ENCODE results near the gene PARD3.
A peak's percentile ranks its signal among the peaks of the same experiment; 100 is the strongest.

Gene PARD3

DNA sequence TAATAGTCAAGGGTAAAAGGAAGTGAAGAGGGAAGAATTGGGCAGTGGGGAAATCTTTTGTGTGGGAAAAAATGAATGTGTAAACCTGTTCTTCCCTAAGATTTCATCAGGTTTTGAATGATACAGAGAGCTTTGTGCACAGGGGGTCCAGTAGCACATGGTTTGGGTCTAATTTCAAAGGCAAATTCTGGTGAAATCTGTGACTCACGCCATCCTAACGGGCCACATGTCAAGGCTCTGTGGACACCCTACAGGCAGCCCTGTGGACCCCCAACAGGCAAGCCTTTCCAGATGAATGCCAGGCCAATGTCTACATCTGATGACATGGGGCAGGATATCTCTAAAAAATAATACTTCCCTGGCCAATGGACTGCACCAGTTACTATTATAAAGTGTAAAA is 309.8 kb downstream of the PARD3 start:
- H3K27me3 ChIP-seq (ENCODE audit: insufficient read depth, low read length) = no peaks in the 10 kb centered on the region
- no peak overlapping the region for H2BK120ac ChIP-seq (ENCODE audit: insufficient read depth, low read length, poor library complexity)
- no peak overlapping the region for H2BK12ac ChIP-seq (ENCODE audit: low read length)
- no CpG with 5 or more reads among the region's 2 CpGs for WGBS (ENCODE audit: extremely low coverage, insufficient coverage, insufficient read length)
- no peak overlapping the region for H3K4me2 ChIP-seq (ENCODE audit: low read length)
- H2AK5ac ChIP-seq (ENCODE audit: low read length) = no peak overlapping the region
- DNase-seq = no peak
- H3K4me1 ChIP-seq (ENCODE audit: control insufficient read depth in 1 of 2, insufficient read depth in 2 of 2, low read length in 2 of 2) = no peaks in the 10 kb centered on the region
- H3K27ac ChIP-seq (ENCODE audit: low read depth, low read length) = no peak overlapping the region
- no peak overlapping the region for H2BK5ac ChIP-seq (ENCODE audit: low read depth, low read length, poor library complexity)
- H3K9ac ChIP-seq (ENCODE audit: low read length) = no peak overlapping the region
- no peaks in the 10 kb centered on the region for H3K79me2 ChIP-seq (ENCODE audit: control insufficient read depth, insufficient read depth, low read length, poor library complexity)
- H3K79me1 ChIP-seq (ENCODE audit: low read length) = peaks cover 2% of the 10 kb centered on the region
- no peak overlapping the region for H2AFZ ChIP-seq (ENCODE audit: insufficient read depth, low read length, poor library complexity)
- no peak overlapping the region for H3K4ac ChIP-seq (ENCODE audit: low read depth, low read length)
- H3K23ac ChIP-seq (ENCODE audit: low read length) = no peak overlapping the region
- no peak overlapping the region for H4K12ac ChIP-seq (ENCODE audit: low read depth, low read length)
- no peak overlapping the region for H3K4me3 ChIP-seq (ENCODE audit: low read depth, low read length)
- no peak overlapping the region for H4K91ac ChIP-seq (ENCODE audit: low read depth, low read length)
- no peak overlapping the region for H3K18ac ChIP-seq (ENCODE audit: low read length)
- no peak overlapping the region for H3K14ac ChIP-seq (ENCODE audit: low read length)
- H3K36me3 ChIP-seq (ENCODE audit: control insufficient read depth in 1 of 2, insufficient read depth in 2 of 2, low read length in 2 of 2) = peaks cover 0 to 2% of the 10 kb centered on the region in 2 experiments
- H3K9me3 ChIP-seq (ENCODE audit: insufficient read depth, low read depth, low read length) = no peaks in the 10 kb centered on the region
- H4K8ac ChIP-seq (ENCODE audit: low read depth, low read length) = no peak overlapping the region

DNA sequence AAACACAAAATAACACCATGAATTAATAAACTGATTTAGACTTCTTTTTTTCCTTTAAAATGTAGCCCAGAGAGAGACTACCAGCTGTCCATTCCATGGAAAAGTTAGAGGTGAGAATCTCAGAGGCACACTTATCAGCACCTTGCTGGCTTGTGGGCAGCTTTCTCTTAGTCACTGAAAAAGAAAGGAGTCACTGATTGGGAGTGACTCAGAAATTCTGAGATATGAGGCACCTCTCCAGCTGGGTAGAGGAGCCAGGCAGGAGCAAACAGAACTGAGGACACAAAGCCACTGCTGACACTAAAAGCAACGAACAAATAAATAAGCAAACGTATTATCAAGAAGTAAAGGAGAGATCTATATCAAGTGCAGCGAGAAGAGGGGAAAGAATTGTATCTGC is 310.6 kb downstream of the PARD3 start:
- no peak overlapping the region for H3K14ac ChIP-seq (ENCODE audit: low read length)
- no peak overlapping the region for H3K18ac ChIP-seq (ENCODE audit: low read length)
- DNase-seq = peak; percentile 25 to 44
- H3K4me1 ChIP-seq (ENCODE audit: control insufficient read depth in 1 of 2, insufficient read depth in 2 of 2, low read length in 2 of 2) = no peaks in the 10 kb centered on the region
- H3K27me3 ChIP-seq (ENCODE audit: insufficient read depth, low read length) = no peaks in the 10 kb centered on the region
- H3K27ac ChIP-seq (ENCODE audit: low read depth, low read length) = no peak overlapping the region
- H3K79me2 ChIP-seq (ENCODE audit: control insufficient read depth, insufficient read depth, low read length, poor library complexity) = no peaks in the 10 kb centered on the region
- H4K91ac ChIP-seq (ENCODE audit: low read depth, low read length) = no peak overlapping the region
- no peak overlapping the region for H3K9ac ChIP-seq (ENCODE audit: low read length)
- no peak overlapping the region for H2AFZ ChIP-seq (ENCODE audit: insufficient read depth, low read length, poor library complexity)
- peaks cover 0 to 2% of the 10 kb centered on the region in 2 experiments for H3K36me3 ChIP-seq (ENCODE audit: control insufficient read depth in 1 of 2, insufficient read depth in 2 of 2, low read length in 2 of 2)
- peaks cover 2% of the 10 kb centered on the region for H3K79me1 ChIP-seq (ENCODE audit: low read length)
- H2BK120ac ChIP-seq (ENCODE audit: insufficient read depth, low read length, poor library complexity) = no peak overlapping the region
- no peak overlapping the region for H3K4ac ChIP-seq (ENCODE audit: low read depth, low read length)
- no peak overlapping the region for H3K23ac ChIP-seq (ENCODE audit: low read length)
- H4K12ac ChIP-seq (ENCODE audit: low read depth, low read length) = no peak overlapping the region
- H3K4me2 ChIP-seq (ENCODE audit: low read length) = no peak overlapping the region
- no CpG with 5 or more reads among the region's 3 CpGs for WGBS (ENCODE audit: extremely low coverage, insufficient coverage, insufficient read length)
- H2AK5ac ChIP-seq (ENCODE audit: low read length) = no peak overlapping the region
- no peaks in the 10 kb centered on the region for H3K9me3 ChIP-seq (ENCODE audit: insufficient read depth, low read depth, low read length)
- no peak overlapping the region for H2BK12ac ChIP-seq (ENCODE audit: low read length)
- H4K8ac ChIP-seq (ENCODE audit: low read depth, low read length) = no peak overlapping the region
- no peak overlapping the region for H2BK5ac ChIP-seq (ENCODE audit: low read depth, low read length, poor library complexity)
- H3K4me3 ChIP-seq (ENCODE audit: low read depth, low read length) = no peak overlapping the region

DNA sequence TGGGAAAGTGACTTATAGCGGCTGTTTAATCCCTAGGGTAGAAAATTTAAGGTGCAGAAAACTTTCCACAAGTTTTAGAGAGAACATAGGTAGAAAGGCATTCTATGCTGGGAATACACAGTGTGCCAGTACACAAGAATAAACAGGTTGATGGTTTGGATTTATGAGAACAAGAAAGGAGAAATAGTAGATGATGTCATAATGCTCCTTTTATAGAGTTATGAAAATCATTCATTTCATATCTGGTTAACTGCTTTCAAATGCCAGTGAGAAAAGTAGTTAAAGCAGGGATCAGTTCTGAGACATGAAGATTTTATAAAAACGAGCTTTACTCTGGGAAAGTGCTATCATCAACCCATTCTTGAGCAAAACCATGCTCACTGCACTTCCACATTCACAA is 311.4 kb downstream of the PARD3 start:
- Histone ChIP-seq H3K14ac (ENCODE audit: low read length) (no peak overlapping the region), H3K27ac (ENCODE audit: low read depth, low read length) (no peak overlapping the region)
- no peak for DNase-seq

DNA sequence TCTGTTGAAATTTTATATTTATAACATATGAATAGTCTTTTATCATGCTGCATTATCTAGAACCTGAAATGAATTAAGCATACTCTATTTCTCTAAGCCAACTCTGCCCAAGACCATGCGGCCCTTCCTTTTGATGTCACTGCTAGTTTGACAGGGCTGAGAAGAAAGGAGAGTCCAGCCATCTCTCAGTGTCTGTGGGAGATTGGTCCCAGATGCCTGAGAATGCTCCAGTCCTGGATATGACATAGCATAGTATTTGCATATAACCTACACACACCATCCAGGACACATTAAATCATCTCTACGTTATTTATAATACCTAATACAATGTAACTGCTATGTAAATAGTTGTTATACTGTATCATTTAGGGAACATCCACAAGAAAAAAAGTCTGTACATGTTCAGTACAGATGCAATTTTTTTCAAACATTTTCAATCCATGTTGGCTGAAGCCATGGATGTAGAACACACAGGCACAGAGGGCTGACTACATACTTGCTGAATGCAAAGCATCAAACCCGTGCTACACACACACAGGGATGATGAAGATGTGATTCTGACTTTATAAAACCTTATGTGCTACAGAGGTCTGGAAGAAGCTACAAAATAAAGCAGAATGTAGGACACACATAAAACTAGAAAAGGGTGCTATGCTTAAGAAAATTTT is 315.4 kb downstream of the PARD3 start:
- H2AK5ac ChIP-seq (ENCODE audit: low read length) = no peak overlapping the region
- no peak overlapping the region for H3K4ac ChIP-seq (ENCODE audit: low read depth, low read length)
- H3K4me2 ChIP-seq (ENCODE audit: low read length) = no peak overlapping the region
- no peaks in the 10 kb centered on the region for H3K79me1 ChIP-seq (ENCODE audit: low read length)
- H3K79me2 ChIP-seq (ENCODE audit: control insufficient read depth, insufficient read depth, low read length, poor library complexity) = no peaks in the 10 kb centered on the region
- no peak overlapping the region for H2BK12ac ChIP-seq (ENCODE audit: low read length)
- no peaks in the 10 kb centered on the region for H3K9me3 ChIP-seq (ENCODE audit: insufficient read depth, low read depth, low read length)
- no peak overlapping the region for H4K91ac ChIP-seq (ENCODE audit: low read depth, low read length)
- no CpG with 5 or more reads among the region's 3 CpGs for WGBS (ENCODE audit: extremely low coverage, insufficient coverage, insufficient read length)
- H3K27ac ChIP-seq (ENCODE audit: low read depth, low read length) = no peak overlapping the region
- H3K4me1 ChIP-seq (ENCODE audit: control insufficient read depth in 1 of 2, insufficient read depth in 2 of 2, low read length in 2 of 2) = no peaks in the 10 kb centered on the region
- H4K12ac ChIP-seq (ENCODE audit: low read depth, low read length) = no peak overlapping the region
- no peak overlapping the region for H2BK120ac ChIP-seq (ENCODE audit: insufficient read depth, low read length, poor library complexity)
- no peak overlapping the region for H2AFZ ChIP-seq (ENCODE audit: insufficient read depth, low read length, poor library complexity)
- H4K8ac ChIP-seq (ENCODE audit: low read depth, low read length) = no peak overlapping the region
- DNase-seq = no peak
- H3K18ac ChIP-seq (ENCODE audit: low read length) = no peak overlapping the region
- H3K23ac ChIP-seq (ENCODE audit: low read length) = no peak overlapping the region
- no peak overlapping the region for H2BK5ac ChIP-seq (ENCODE audit: low read depth, low read length, poor library complexity)
- no peak overlapping the region for H3K14ac ChIP-seq (ENCODE audit: low read length)
- no peak overlapping the region for H3K9ac ChIP-seq (ENCODE audit: low read length)
- H3K4me3 ChIP-seq (ENCODE audit: low read depth, low read length) = no peak overlapping the region
- H3K36me3 ChIP-seq (ENCODE audit: control insufficient read depth in 1 of 2, insufficient read depth in 2 of 2, low read length in 2 of 2) = no peaks in the 10 kb centered on the region
- no peaks in the 10 kb centered on the region for H3K27me3 ChIP-seq (ENCODE audit: insufficient read depth, low read length)

More for the DNA sequence above, 311.4 kb downstream of the PARD3 start:
- H3K23ac ChIP-seq (ENCODE audit: low read length) = no peak overlapping the region
- no peak overlapping the region for H3K4me3 ChIP-seq (ENCODE audit: low read depth, low read length)
- H2AK5ac ChIP-seq (ENCODE audit: low read length) = no peak overlapping the region
- H3K79me2 ChIP-seq (ENCODE audit: control insufficient read depth, insufficient read depth, low read length, poor library complexity) = no peaks in the 10 kb centered on the region
- no peak overlapping the region for H4K91ac ChIP-seq (ENCODE audit: low read depth, low read length)
- H3K36me3 ChIP-seq (ENCODE audit: control insufficient read depth in 1 of 2, insufficient read depth in 2 of 2, low read length in 2 of 2) = peaks cover 0 to 2% of the 10 kb centered on the region in 2 experiments
- H2BK120ac ChIP-seq (ENCODE audit: insufficient read depth, low read length, poor library complexity) = no peak overlapping the region
- WGBS (ENCODE audit: extremely low coverage, insufficient coverage, insufficient read length) = no CpG with 5 or more reads among the region's 2 CpGs
- no peak overlapping the region for H4K12ac ChIP-seq (ENCODE audit: low read depth, low read length)
- H3K4me2 ChIP-seq (ENCODE audit: low read length) = no peak overlapping the region
- no peak overlapping the region for H4K8ac ChIP-seq (ENCODE audit: low read depth, low read length)
- no peaks in the 10 kb centered on the region for H3K4me1 ChIP-seq (ENCODE audit: control insufficient read depth in 1 of 2, insufficient read depth in 2 of 2, low read length in 2 of 2)
- no peaks in the 10 kb centered on the region for H3K9me3 ChIP-seq (ENCODE audit: insufficient read depth, low read depth, low read length)
- no peak overlapping the region for H3K4ac ChIP-seq (ENCODE audit: low read depth, low read length)
- no peak overlapping the region for H3K9ac ChIP-seq (ENCODE audit: low read length)
- no peak overlapping the region for H2BK5ac ChIP-seq (ENCODE audit: low read depth, low read length, poor library complexity)
- H3K18ac ChIP-seq (ENCODE audit: low read length) = no peak overlapping the region
- no peak overlapping the region for H2BK12ac ChIP-seq (ENCODE audit: low read length)
- H3K79me1 ChIP-seq (ENCODE audit: low read length) = peaks cover 2% of the 10 kb centered on the region
- H3K27me3 ChIP-seq (ENCODE audit: insufficient read depth, low read length) = no peaks in the 10 kb centered on the region
- no peak overlapping the region for H2AFZ ChIP-seq (ENCODE audit: insufficient read depth, low read length, poor library complexity)

Data from trophoblast cell (in vitro differentiated cells and primary cell).